H1 (cell line): ENCODE measurements around the gene RBM38. TPM values are rescaled to one million over a fixed set of nuclear protein-coding genes. Genes with fewer than 3 reads are reported as not detected.
A peak's percentile ranks its signal among the peaks of the same experiment; 100 is the strongest.

Experiments used
- CTCF ChIA-PET: fragments of 300-600 bp; sonication (Branson Sonifier 250); formaldehyde crosslinking; loops from one replicate; lab custom pipeline; 2021; ENCODE audit not compliant: partially characterized antibody; lab: Charles Lee
- POLR2A ChIA-PET: fragments of 300-600 bp; sonication (Branson Sonifier 250); formaldehyde crosslinking; loops from one replicate; lab custom pipeline; 2021; ENCODE audit warnings: inconsistent platforms; ENCODE audit not compliant: partially characterized antibody; lab: Charles Lee
- DNase-seq, 2 experiments: peaks; one replicate each; pipeline versions ENCODE4 v3.0.0 to v3.0.0-alpha.2; 2010 to 2022; ENCODE audit warnings: low spot score in 2 of 2, low read depth in 1 of 2, mixed read lengths in 1 of 2
- FAIRE-seq: peaks from 2 replicates; lab custom pipeline; 2011; peaks lifted over from hg19 to GRCh38; lab: Jason Lieb, UNC
- H2AFZ ChIP-seq: 2 replicates; pipeline ENCODE4 v1.8.1; 2012; ENCODE audit warnings: low read length, inconsistent platforms
- H2AK5ac ChIP-seq: 2 replicates; pipeline ENCODE4 v1.6.1; 2013; ENCODE audit warnings: low read depth, low read length
- H2BK120ac ChIP-seq: replicated peaks from 2 replicates; pipeline ENCODE3; 2013; ENCODE audit warnings: low read depth, low read length, inconsistent platforms
- H2BK12ac ChIP-seq: 2 replicates; pipeline ENCODE4 v1.6.1; 2013; ENCODE audit warnings: low read depth, low read length
- H2BK15ac ChIP-seq: 2 replicates; pipeline ENCODE4 v1.6.1; 2013; ENCODE audit warnings: low read length
- H2BK20ac ChIP-seq: 2 replicates; pipeline ENCODE4 v1.6.1; 2013; ENCODE audit warnings: low read length
- H2BK5ac ChIP-seq: 2 replicates; pipeline ENCODE4 v1.6.1; 2013; ENCODE audit warnings: low read depth, low read length
- H3K14ac ChIP-seq: 2 replicates; pipeline ENCODE4 v1.6.1; 2013; ENCODE audit warnings: inconsistent platforms; ENCODE audit not compliant: insufficient read length
- H3K18ac ChIP-seq: 2 replicates; pipeline ENCODE4 v1.6.1; 2013; ENCODE audit warnings: low read length; ENCODE audit errors: extremely low read depth
- H3K23ac ChIP-seq: 2 replicates; pipeline ENCODE4 v1.6.1; 2013; ENCODE audit warnings: inconsistent platforms; ENCODE audit not compliant: insufficient read length
- H3K23me2 ChIP-seq: 2 replicates; pipeline ENCODE4 v1.6.1; 2013; ENCODE audit warnings: low read depth, low read length
- H3K27ac ChIP-seq: 2 replicates; pipeline ENCODE4 v1.6.1; 2011; ENCODE audit warnings: low read depth, low read length, inconsistent platforms
- H3K27me3 ChIP-seq, 4 experiments: replicated peaks in 1 of 4; 1 replicate in 1 of 4; 2 replicates in 3 of 4; pipeline versions ENCODE4 v1.6.1 to v1.8.1; 2011 to 2013; ENCODE audit warnings: low read length in 3 of 4, mild to moderate bottlenecking in 3 of 4, inconsistent platforms in 2 of 4, mixed read lengths in 2 of 4, moderate library complexity in 1 of 4; ENCODE audit not compliant: control insufficient read depth in 3 of 4, insufficient read depth in 3 of 4; ENCODE audit errors: extremely low read depth in 1 of 4
- H3K36me3 ChIP-seq, 4 experiments: 2 replicates each; pipeline versions ENCODE4 v1.6.1 to v1.8.1; 2011 to 2013; ENCODE audit warnings: mild to moderate bottlenecking in 4 of 4, low read length in 3 of 4, moderate library complexity in 2 of 4, control low read depth in 1 of 4, inconsistent platforms in 1 of 4; ENCODE audit not compliant: insufficient read depth in 4 of 4, control insufficient read depth in 2 of 4
- H3K4ac ChIP-seq: replicated peaks from 2 replicates; pipeline ENCODE3; 2013; ENCODE audit warnings: low read length, low read depth, mixed read lengths, inconsistent platforms; ENCODE audit not compliant: insufficient read length
- H3K4me1 ChIP-seq, 4 experiments: replicated peaks in 1 of 4; 1 replicate in 1 of 4; 2 replicates in 3 of 4; pipeline versions ENCODE4 v1.6.1 to v1.8.1; 2011 to 2013; ENCODE audit warnings: low read length in 3 of 4, inconsistent platforms in 2 of 4, mixed read lengths in 1 of 4; ENCODE audit not compliant: insufficient read depth in 4 of 4, control insufficient read depth in 3 of 4
- H3K4me2 ChIP-seq, 2 experiments: 2 replicates each; pipeline versions ENCODE4 v1.6.1 to v1.8.1; 2011 to 2013; ENCODE audit warnings: low read depth in 2 of 2, low read length in 2 of 2, control low read depth in 1 of 2, inconsistent platforms in 1 of 2, mild to moderate bottlenecking in 1 of 2; ENCODE audit not compliant: insufficient read depth in 1 of 2
- H3K4me3 ChIP-seq, 4 experiments: fragments of 200-600, 300-600 bp in 1 of 4; sonication (generic), shearing (Covaris generic), sonication (Bioruptor Twin) in 1 of 4; 2 replicates each; pipeline versions ENCODE4 v1.5.1 to v1.8.1; 2011 to 2016; ENCODE audit warnings: low read length in 4 of 4, low read depth in 3 of 4, control low read depth in 2 of 4, inconsistent platforms in 2 of 4, mild to moderate bottlenecking in 2 of 4, mixed read lengths in 1 of 4, moderate library complexity in 1 of 4; ENCODE audit not compliant: insufficient read depth in 2 of 4; ENCODE audit errors: extremely low read depth in 1 of 4
- H3K56ac ChIP-seq: replicated peaks from 2 replicates; pipeline ENCODE3; 2013; ENCODE audit warnings: low read depth, mild to moderate bottlenecking, mixed read lengths, low read length, inconsistent platforms; ENCODE audit not compliant: insufficient read length
- H3K79me1 ChIP-seq: 2 replicates; pipeline ENCODE4 v1.6.1; 2013; ENCODE audit warnings: low read depth, low read length, control low read depth
- H3K79me2 ChIP-seq, 2 experiments: 2 replicates each; pipeline versions ENCODE4 v1.6.1 to v1.8.1; 2012 to 2013; ENCODE audit warnings: low read length in 2 of 2, mild to moderate bottlenecking in 2 of 2, inconsistent platforms in 1 of 2; ENCODE audit not compliant: insufficient read depth in 2 of 2, control insufficient read depth in 1 of 2
- H3K9ac ChIP-seq, 4 experiments: replicated peaks in 1 of 4; 1 replicate in 1 of 4; 2 replicates in 3 of 4; pipeline versions ENCODE4 v1.6.1 to v1.8.1; 2011 to 2013; ENCODE audit warnings: low read depth in 3 of 4, low read length in 3 of 4, control low read depth in 2 of 4, mild to moderate bottlenecking in 2 of 4, moderate library complexity in 2 of 4, inconsistent platforms in 1 of 4; ENCODE audit errors: extremely low read depth in 1 of 4
- H3K9me3 ChIP-seq, 2 experiments: 2 replicates each; pipeline versions ENCODE4 v1.6.1 to v1.8.1; 2012 to 2013; ENCODE audit warnings: mild to moderate bottlenecking in 2 of 2, moderate library complexity in 2 of 2, control low read depth in 1 of 2, inconsistent platforms in 1 of 2, low read depth in 1 of 2, low read length in 1 of 2, mixed read lengths in 1 of 2; ENCODE audit not compliant: insufficient read depth in 2 of 2
- H4K20me1 ChIP-seq, 2 experiments: replicated peaks in 1 of 2; 2 replicates each; pipeline versions ENCODE3 to v1.8.1; 2011 to 2013; ENCODE audit warnings: inconsistent platforms in 2 of 2, low read length in 2 of 2, mild to moderate bottlenecking in 1 of 2; ENCODE audit not compliant: insufficient read depth in 2 of 2, control insufficient read depth in 1 of 2
- H4K5ac ChIP-seq: 2 replicates; pipeline ENCODE4 v1.6.1; 2013; ENCODE audit warnings: low read length, low read depth, mixed read lengths, inconsistent platforms; ENCODE audit not compliant: insufficient read length
- H4K8ac ChIP-seq: 2 replicates; pipeline ENCODE4 v1.8.0; 2013; ENCODE audit warnings: mild to moderate bottlenecking, moderate library complexity, low read length, inconsistent platforms; ENCODE audit not compliant: insufficient read depth; ENCODE audit errors: extremely low read depth
- H4K91ac ChIP-seq: replicated peaks from 2 replicates; pipeline ENCODE3; 2013; ENCODE audit warnings: low read length, mixed read lengths, inconsistent platforms; ENCODE audit not compliant: insufficient read length
- KDM1A ChIP-seq: fragments of 200-600, 300-600 bp; sonication (generic); IDR thresholded peaks from 2 replicates; pipeline ENCODE4 v1.7.1; 2016; ENCODE audit warnings: mild to moderate bottlenecking, low read length, borderline replicate concordance
- NANOG ChIP-seq: IDR thresholded peaks from 2 replicates; pipeline ENCODE4 v1.6.1; 2011; ENCODE audit warnings: low read length, low read depth, mild to moderate bottlenecking, inconsistent platforms; ENCODE audit not compliant: insufficient read depth, poor library complexity, severe bottlenecking
- RBBP5 ChIP-seq: IDR thresholded peaks from 2 replicates; pipeline ENCODE4 v1.7.1; 2012; ENCODE audit warnings: low read depth, mild to moderate bottlenecking, inconsistent platforms, low read length, moderate library complexity, borderline replicate concordance
- RXRA ChIP-seq: IDR thresholded peaks from 2 replicates; pipeline ENCODE4 v1.6.1; 2011; ENCODE audit warnings: low read depth, mild to moderate bottlenecking, low read length, moderate library complexity; ENCODE audit not compliant: insufficient read depth
- SIX5 ChIP-seq: IDR thresholded peaks from 2 replicates; pipeline ENCODE4 v1.6.1; 2011; ENCODE audit warnings: mild to moderate bottlenecking, low read depth, low read length
- WGBS, 2 experiments: shearing (Covaris generic) in 1 of 2; methylation state at CpG; one replicate each; pipeline versions ENCODE4 v1.1.6 to v1.1.7; 2013 to 2015; ENCODE audit warnings: low lambda C conversion rate in 2 of 2, mixed read lengths in 2 of 2, inconsistent platforms in 1 of 2, low coverage in 1 of 2, missing lambda C conversion rate in 1 of 2; ENCODE audit not compliant: insufficient replicate concordance in 2 of 2, insufficient coverage in 1 of 2, insufficient read length in 1 of 2; ENCODE audit errors: extremely low coverage in 1 of 2, missing lambda C conversion rate in 1 of 2; 5-methylcytosine and 5-hydroxymethylcytosine counted together
- polyA plus RNA-seq, 7 experiments: library from polyadenylated mRNA; depleted of rRNA in 3 of 7; stranded (reverse) in 5 of 7; unstranded in 2 of 7; fragments of >200 nt in 5 of 7; fragments of 200-250 nt in 2 of 7; gene quantifications; 1 replicate in 5 of 7; 2 replicates in 1 of 7; 4 replicates in 1 of 7; pipeline versions ENCODE4 v1.2.1 to v1.2.3, GENCODE V29; 2011 to 2013; ENCODE audit warnings: missing spikeins in 2 of 7, mixed read lengths in 2 of 7
- total RNA-seq: library from RNA; stranded (reverse); fragmentation: NEBNext Ultra II Directional; extraction: Animal tissue kit (Norgen Biotek cat#: 25700); gene quantifications from 2 replicates; pipeline ENCODE4 v1.2.1, GENCODE V29; 2021
- TF ChIP-seq, protein P1 (sequence below): IDR thresholded peaks from 2 replicates; pipeline ENCODE4 v1.6.1; 2012; ENCODE audit warnings: inconsistent platforms
- TF ChIP-seq, protein P2 (sequence below): IDR thresholded peaks from 2 replicates; pipeline ENCODE4 v1.6.1; 2012; ENCODE audit warnings: low read length, inconsistent platforms

Gene RBM38
- total and polyA plus RNA-seq, 2 of the 8 experiments (the other 6 are each of a cell fraction or from before 2014, with no cell fraction given): 57.7 to 109 TPM

DNA sequence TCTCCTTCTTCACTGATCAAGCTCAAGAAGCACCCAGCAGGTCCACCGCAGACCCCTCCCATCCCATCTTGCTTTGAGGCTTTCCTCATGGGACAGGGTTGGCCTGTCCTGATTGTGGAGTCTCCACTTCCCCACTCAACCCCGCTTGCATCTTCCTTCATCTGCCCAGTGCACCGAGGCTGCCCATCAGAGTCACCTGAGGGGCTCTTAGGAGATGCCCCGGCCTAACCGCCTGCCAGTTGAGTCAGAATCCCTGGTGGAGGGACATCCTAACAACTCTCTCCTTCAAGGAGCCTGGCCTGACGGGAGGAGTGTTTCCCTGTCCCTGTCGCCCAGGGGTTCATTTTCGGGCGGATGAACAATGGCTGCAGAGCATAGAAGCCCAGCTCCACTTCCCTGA lies 46.1 kb downstream of the RBM38 start:
- no peaks in the 10 kb centered on the region for H3K79me1 ChIP-seq
- H2BK120ac ChIP-seq: no peak overlapping the region
- H3K18ac ChIP-seq: no peak overlapping the region
- H3K14ac ChIP-seq: no peak overlapping the region
- H3K23ac ChIP-seq: no peak overlapping the region
- H2BK20ac ChIP-seq: no peak overlapping the region
- H4K20me1 ChIP-seq: no peaks in the 10 kb centered on the region
- no peak overlapping the region for H3K56ac ChIP-seq
- H3K4me3 ChIP-seq: no peak overlapping the region
- no peak overlapping the region for H3K9ac ChIP-seq
- H2BK15ac ChIP-seq: no peak overlapping the region
- H3K23me2 ChIP-seq: no peaks in the 10 kb centered on the region
- DNase-seq: no peak
- CTCF ChIA-PET: interaction anchor here (0.6 to 1.6 kb wide), 6 partner anchors 8 to 56 kb away, joined by 3 to 4 read pairs (median 3); no protein-coding TSS in a partner anchor
- H3K4ac ChIP-seq: no peak overlapping the region
- peak overlapping the region; percentile 30; the same call in 1 of the 2 replicates for H4K8ac ChIP-seq
- TF ChIP-seq NANOG (no peak), SIX5 (no peak), RXRA (no peak), RBBP5 (no peak), KDM1A (no peak)
- TF ChIP-seq, protein P1, sequence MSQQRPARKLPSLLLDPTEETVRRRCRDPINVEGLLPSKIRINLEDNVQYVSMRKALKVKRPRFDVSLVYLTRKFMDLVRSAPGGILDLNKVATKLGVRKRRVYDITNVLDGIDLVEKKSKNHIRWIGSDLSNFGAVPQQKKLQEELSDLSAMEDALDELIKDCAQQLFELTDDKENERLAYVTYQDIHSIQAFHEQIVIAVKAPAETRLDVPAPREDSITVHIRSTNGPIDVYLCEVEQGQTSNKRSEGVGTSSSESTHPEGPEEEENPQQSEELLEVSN: no peak
- TF ChIP-seq, protein P2, sequence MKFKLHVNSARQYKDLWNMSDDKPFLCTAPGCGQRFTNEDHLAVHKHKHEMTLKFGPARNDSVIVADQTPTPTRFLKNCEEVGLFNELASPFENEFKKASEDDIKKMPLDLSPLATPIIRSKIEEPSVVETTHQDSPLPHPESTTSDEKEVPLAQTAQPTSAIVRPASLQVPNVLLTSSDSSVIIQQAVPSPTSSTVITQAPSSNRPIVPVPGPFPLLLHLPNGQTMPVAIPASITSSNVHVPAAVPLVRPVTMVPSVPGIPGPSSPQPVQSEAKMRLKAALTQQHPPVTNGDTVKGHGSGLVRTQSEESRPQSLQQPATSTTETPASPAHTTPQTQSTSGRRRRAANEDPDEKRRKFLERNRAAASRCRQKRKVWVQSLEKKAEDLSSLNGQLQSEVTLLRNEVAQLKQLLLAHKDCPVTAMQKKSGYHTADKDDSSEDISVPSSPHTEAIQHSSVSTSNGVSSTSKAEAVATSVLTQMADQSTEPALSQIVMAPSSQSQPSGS: no peak
- TF ChIP-seq, all 59 proteins: peak for 0
- POLR2A ChIA-PET: no interaction called here
- Histone ChIP-seq H3K9me3 (no peaks in the 10 kb centered on the region), H4K5ac (no peak overlapping the region), H2AFZ (no peak overlapping the region), H3K27ac (no peak overlapping the region), H2AK5ac (no peak overlapping the region), H3K27me3 (no peaks in the 10 kb centered on the region), H3K4me1 (peaks cover 0 to 21% (median 14%) of the 10 kb centered on the region in 4 experiments; a peak in 6 of 7 replicates), H3K4me2 (no peak overlapping the region), H3K36me3 (no peaks in the 10 kb centered on the region), H3K79me2 (no peaks in the 10 kb centered on the region), H4K91ac (no peak overlapping the region), H2BK12ac (no peak overlapping the region), H2BK5ac (no peak overlapping the region)
- FAIRE-seq: no peak
- 83% methylated on average over 9 of the region's 9 CpGs; no CpG with 5 or more reads in 1 of the 2 experiments for WGBS, 2 experiments
